Liver (tissue), 10 donors: ENCODE measurements around the gene TXNDC8. TPM values are rescaled to one million over a fixed set of nuclear protein-coding genes. Genes with fewer than 3 reads are reported as not detected.
A peak's percentile ranks its signal among the peaks of the same experiment; 100 is the strongest.

Experiments used
- DNase-seq: peaks from one replicate; pipeline ENCODE4 v3.0.0-alpha.2; 2017; ENCODE audit warnings: low spot score
- H3K27ac ChIP-seq, 2 donors: one replicate each; pipeline ENCODE4 v1.7.0; 2013; ENCODE audit warnings: inconsistent platforms in 2 of 2, low read length in 2 of 2, control low read depth in 1 of 2, low read depth in 1 of 2, mild to moderate bottlenecking in 1 of 2
- H3K27me3 ChIP-seq, 4 donors: one replicate each; pipeline versions ENCODE4 v1.6.1 to v1.7.0; 2013; ENCODE audit warnings: low read length in 3 of 4, inconsistent platforms in 1 of 4, mild to moderate bottlenecking in 1 of 4, moderate library complexity in 1 of 4; ENCODE audit not compliant: control insufficient read depth in 4 of 4, insufficient read depth in 4 of 4
- H3K36me3 ChIP-seq, 4 donors: one replicate each; pipeline versions ENCODE4 v1.6.1 to v1.7.0; 2013; ENCODE audit warnings: low read length in 3 of 4, mild to moderate bottlenecking in 3 of 4, low read depth in 1 of 4, moderate library complexity in 1 of 4; ENCODE audit not compliant: control insufficient read depth in 4 of 4, insufficient read depth in 3 of 4
- H3K4me1 ChIP-seq, 4 donors: one replicate each; pipeline versions ENCODE4 v1.6.1 to v1.7.0; 2013; ENCODE audit warnings: low read length in 3 of 4, mild to moderate bottlenecking in 3 of 4, moderate library complexity in 1 of 4; ENCODE audit not compliant: control insufficient read depth in 4 of 4, insufficient read depth in 4 of 4
- H3K4me3 ChIP-seq, 3 donors: one replicate each; pipeline versions ENCODE4 v1.6.1 to v1.7.0; 2013; ENCODE audit warnings: low read length in 3 of 3, control low read depth in 1 of 3, low read depth in 1 of 3, mild to moderate bottlenecking in 1 of 3
- H3K9ac ChIP-seq, 2 donors: one replicate each; pipeline ENCODE4 v1.7.0; 2013; ENCODE audit warnings: low read length in 2 of 2, mild to moderate bottlenecking in 2 of 2, moderate library complexity in 2 of 2, control low read depth in 1 of 2, low read depth in 1 of 2
- H3K9me3 ChIP-seq, 4 donors: one replicate each; pipeline versions ENCODE4 v1.6.1 to v1.7.0; 2013; ENCODE audit warnings: low read length in 3 of 4; ENCODE audit not compliant: control insufficient read depth in 4 of 4
- FOXA2 ChIP-seq: IDR thresholded peaks from 2 replicates; pipeline ENCODE4 v1.6.1; 2016; ENCODE audit warnings: antibody characterized with exemption
- GABPA ChIP-seq, 2 donors: IDR thresholded peaks in 1 of 2; conservative IDR thresholded peaks in 1 of 2; 2 replicates each; pipeline ENCODE4 v1.6.1; 2016; ENCODE audit warnings: antibody characterized with exemption in 2 of 2, mild to moderate bottlenecking in 1 of 2, moderate library complexity in 1 of 2
- HNF4A ChIP-seq, 2 donors: conservative IDR thresholded peaks; 2 replicates each; pipeline ENCODE4 v1.6.1; 2016; ENCODE audit warnings: antibody characterized with exemption in 2 of 2, mild to moderate bottlenecking in 2 of 2
- NR2F2 ChIP-seq: IDR thresholded peaks from 2 replicates; pipeline ENCODE4 v1.6.1; 2016; ENCODE audit warnings: antibody characterized with exemption
- SP1 ChIP-seq: IDR thresholded peaks from 2 replicates; pipeline ENCODE4 v1.6.1; 2018; ENCODE audit warnings: antibody characterized with exemption, mild to moderate bottlenecking
- YY1 ChIP-seq: IDR thresholded peaks from 2 replicates; pipeline ENCODE4 v1.6.1; 2016; ENCODE audit warnings: antibody characterized with exemption, mild to moderate bottlenecking
- WGBS: extraction: QIAGEN DNeasy Blood & Tissue Kit; methylation state at CpG from one replicate; pipeline ENCODE4 v1.1.7; 2013; 5-methylcytosine and 5-hydroxymethylcytosine counted together
- polyA plus RNA-seq, 2 donors: library from polyadenylated mRNA; stranded (reverse) in 1 of 2; unstranded in 1 of 2; fragments of 200-250 nt in 1 of 2; fragments of >200 nt in 1 of 2; fragmentation: Nextera tagmentation in 1 of 2; extraction: Ambion mirVana in 1 of 2; gene quantifications; one replicate each; pipeline versions ENCODE4 v1.2.1 to v1.2.3, GENCODE V29; 2013 to 2015
- small RNA-seq: library from RNA; depleted of rRNA; stranded (forward); fragments of <200 nt; gene quantifications from one replicate; pipeline ENCODE3, GENCODE V24; 2014
- total RNA-seq, 2 donors: library from RNA; depleted of rRNA; stranded (reverse); fragments of >200 nt; gene quantifications; one replicate each; pipeline ENCODE4 v1.2.3, GENCODE V29; 2014
- TF ChIP-seq, protein P1 (sequence below): IDR thresholded peaks from 2 replicates; pipeline ENCODE4 v1.6.1; 2016; ENCODE audit warnings: antibody characterized with exemption
- TF ChIP-seq, protein P2 (sequence below): fragments of 150-350 bp; IDR thresholded peaks from 2 replicates; pipeline ENCODE4 v1.5.1; 2017; ENCODE audit warnings: improper control_type of control experiment, low read depth, low read length; ENCODE audit not compliant: missing input control
- donor health status: healthy.
- donor health status: healthy.
- donor health status: healthy.
- donor health status: healthy.
- donor health status: healthy.

Gene TXNDC8
- total and polyA plus RNA-seq, 4 donors = not detected

DNA sequence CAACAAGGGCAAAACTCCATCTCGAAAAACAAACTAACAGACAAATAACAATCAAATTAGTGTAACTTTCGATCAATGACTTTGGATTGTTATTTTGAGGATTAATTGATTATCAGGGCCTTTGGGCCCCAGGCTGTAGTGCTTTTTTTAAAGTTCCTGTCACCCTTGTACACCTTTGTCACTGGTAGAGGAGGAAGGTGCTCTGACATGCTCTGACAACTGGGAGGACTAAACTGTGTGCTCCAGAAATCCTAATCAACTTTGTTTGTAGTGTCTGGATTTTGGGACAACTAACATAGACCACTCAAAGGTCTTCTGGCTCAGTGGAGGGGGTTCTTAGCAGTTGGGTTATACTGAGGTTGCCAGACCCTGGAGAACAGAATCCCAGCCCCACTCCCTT, 83.2 kb downstream of the TXNDC8 start:
- WGBS = 27% methylated on average over 2 of the region's 2 CpGs
- no peak for DNase-seq
- H3K9ac ChIP-seq = peak overlapping the region; percentile 89 to 92
- H3K27ac ChIP-seq = peak overlapping the region; percentile 92 to 96
- H3K4me1 ChIP-seq = peaks cover 0 to 39% (median 20%) of the 10 kb centered on the region in 4 donors
- H3K36me3 ChIP-seq = peaks cover 2 to 8% (median 6%) of the 10 kb centered on the region in 4 donors
- TF ChIP-seq HNF4A (conservative IDR thresholded peaks at IDR 0.05) (no peak), GABPA (IDR thresholded peaks at IDR 0.05 in 1 of 2, conservative IDR thresholded peaks at IDR 0.05 in 1 of 2) (no peak), NR2F2 (no peak), SP1 (no peak), FOXA2 (no peak), YY1 (peak; percentile 13)
- TF ChIP-seq, protein P1, sequence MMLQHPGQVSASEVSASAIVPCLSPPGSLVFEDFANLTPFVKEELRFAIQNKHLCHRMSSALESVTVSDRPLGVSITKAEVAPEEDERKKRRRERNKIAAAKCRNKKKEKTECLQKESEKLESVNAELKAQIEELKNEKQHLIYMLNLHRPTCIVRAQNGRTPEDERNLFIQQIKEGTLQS = no peak
- TF ChIP-seq, protein P2, sequence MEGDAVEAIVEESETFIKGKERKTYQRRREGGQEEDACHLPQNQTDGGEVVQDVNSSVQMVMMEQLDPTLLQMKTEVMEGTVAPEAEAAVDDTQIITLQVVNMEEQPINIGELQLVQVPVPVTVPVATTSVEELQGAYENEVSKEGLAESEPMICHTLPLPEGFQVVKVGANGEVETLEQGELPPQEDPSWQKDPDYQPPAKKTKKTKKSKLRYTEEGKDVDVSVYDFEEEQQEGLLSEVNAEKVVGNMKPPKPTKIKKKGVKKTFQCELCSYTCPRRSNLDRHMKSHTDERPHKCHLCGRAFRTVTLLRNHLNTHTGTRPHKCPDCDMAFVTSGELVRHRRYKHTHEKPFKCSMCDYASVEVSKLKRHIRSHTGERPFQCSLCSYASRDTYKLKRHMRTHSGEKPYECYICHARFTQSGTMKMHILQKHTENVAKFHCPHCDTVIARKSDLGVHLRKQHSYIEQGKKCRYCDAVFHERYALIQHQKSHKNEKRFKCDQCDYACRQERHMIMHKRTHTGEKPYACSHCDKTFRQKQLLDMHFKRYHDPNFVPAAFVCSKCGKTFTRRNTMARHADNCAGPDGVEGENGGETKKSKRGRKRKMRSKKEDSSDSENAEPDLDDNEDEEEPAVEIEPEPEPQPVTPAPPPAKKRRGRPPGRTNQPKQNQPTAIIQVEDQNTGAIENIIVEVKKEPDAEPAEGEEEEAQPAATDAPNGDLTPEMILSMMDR = peak; percentile 1
- peak overlapping the region; percentile 59 to 97 (median 94) for H3K4me3 ChIP-seq
- H3K9me3 ChIP-seq = no peaks in the 10 kb centered on the region
- H3K27me3 ChIP-seq = no peaks in the 10 kb centered on the region

Small RNAs within 50 kb of the gene (small RNA-seq; reads per million reads assigned to genes)
- gene RNU6-1039P = not detected

Other genes with a start within 250 kb of the TXNDC8 start
- under 1 TPM in 1 of 2 donors, not detected in 1; 0.08 TPM for gene C9orf152, start 129.7 kb downstream of the TXNDC8 start, total RNA-seq
- under 1 TPM; 0.20 to 0.29 TPM for gene C9orf152, start 129.7 kb downstream of the TXNDC8 start, polyA plus RNA-seq
- gene TXN, start 81.4 kb downstream of the TXNDC8 start, total RNA-seq = 100 to 1,000 TPM in 1 of 2 donors, 10 to 100 TPM in 1; 65.4 to 111 TPM
- gene TXN, start 81.4 kb downstream of the TXNDC8 start, polyA plus RNA-seq = 100 to 1,000 TPM; 183 to 400 TPM
- gene SVEP1, start 241.9 kb upstream of the TXNDC8 start, total RNA-seq = 1 to 10 TPM; 2.2 to 7.5 TPM
- gene SVEP1, start 241.9 kb upstream of the TXNDC8 start, polyA plus RNA-seq = 1 to 10 TPM in 1 of 2 donors, under 1 TPM in 1; 0.58 to 1.5 TPM